Epidermal melanocyte (primary cell): ENCODE results near the gene HMCN2.
A peak's percentile ranks its signal among the peaks of the same experiment; 100 is the strongest.
"Not testable (repeated sequence)": the region's sequence is repeated elsewhere in the genome, so short reads cannot be mapped to it uniquely, and the experiment has no call there.

Experiments used
- DNase-seq: peaks from one replicate; pipeline ENCODE4 v3.0.0; 2011; ENCODE audit warnings: low spot score; ENCODE audit not compliant: insufficient read length

The HMCN2 gene

DNA sequence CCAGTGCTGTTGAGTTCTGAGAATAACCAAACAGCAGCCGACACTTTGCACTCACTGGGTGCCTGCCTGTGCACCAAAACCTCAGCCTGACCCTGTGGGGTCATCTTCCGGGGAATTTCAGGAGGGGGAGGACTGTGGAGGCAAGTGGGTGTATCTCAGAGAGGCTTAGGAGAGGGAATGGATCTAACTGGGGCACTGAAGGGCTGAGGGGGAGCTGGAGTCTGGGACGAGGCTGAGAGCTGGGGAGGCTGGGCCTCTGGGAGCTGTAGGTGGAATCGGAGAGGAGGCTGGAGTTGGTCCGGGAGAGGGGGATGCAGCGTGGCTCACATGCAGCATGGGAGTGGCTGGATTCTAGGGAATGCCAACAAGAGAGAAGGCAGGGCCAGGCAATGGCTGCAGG, 164.3 kb downstream of the HMCN2 start:
- DNase-seq, result no peak

DNA sequence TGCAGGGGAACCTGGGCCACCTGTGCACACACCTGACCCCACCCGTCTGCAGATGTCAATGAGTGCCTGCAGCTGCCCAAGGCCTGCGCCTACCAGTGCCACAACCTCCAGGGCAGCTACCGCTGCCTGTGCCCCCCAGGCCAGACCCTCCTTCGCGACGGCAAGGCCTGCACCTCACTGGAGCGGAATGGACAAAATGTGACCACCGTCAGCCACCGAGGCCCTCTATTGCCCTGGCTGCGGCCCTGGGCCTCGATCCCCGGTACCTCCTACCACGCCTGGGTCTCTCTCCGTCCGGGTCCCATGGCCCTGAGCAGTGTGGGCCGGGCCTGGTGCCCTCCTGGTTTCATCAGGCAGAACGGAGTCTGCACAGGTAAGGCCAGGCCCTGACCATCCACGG, 164.7 kb downstream of the HMCN2 start:
- no peak for DNase-seq

DNA sequence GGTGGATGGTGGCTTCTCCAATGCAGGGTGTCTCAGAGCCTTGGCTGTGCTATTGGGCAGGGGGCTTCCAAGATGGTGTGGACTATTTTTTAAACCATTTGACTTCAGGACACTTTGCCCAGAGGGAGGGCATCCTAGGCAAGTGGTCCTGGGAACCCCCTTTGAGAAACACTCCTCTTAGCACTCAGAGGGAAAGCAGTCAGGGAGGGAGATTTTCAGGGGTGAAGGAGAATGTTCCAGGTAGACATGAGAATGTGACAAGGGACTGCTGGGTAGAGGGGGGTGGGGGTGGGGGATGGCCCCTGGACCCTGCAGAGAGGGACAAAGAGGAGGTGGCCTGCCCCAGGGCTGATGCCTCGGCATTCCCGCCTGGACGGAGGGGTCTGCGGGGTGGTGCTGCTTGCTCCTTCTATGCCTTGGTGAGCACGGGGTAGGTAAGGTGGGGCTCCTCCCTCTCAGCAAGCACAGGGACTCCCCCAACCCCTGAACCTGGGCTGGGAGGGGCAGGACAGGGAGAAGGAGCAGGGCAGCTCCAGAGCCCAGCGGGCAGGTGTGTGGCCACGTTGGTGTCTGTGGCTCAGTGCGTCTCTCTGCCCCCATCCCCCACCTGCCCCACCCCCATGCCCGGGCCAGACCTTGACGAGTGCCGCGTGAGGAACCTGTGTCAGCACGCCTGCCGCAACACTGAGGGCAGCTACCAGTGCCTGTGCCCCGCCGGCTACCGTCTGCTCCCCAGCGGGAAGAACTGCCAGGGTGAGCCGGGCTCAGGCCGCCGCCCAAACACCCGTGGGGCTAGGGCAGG, 165.4 kb downstream of the HMCN2 start:
- DNase-seq, result no peak

DNA sequence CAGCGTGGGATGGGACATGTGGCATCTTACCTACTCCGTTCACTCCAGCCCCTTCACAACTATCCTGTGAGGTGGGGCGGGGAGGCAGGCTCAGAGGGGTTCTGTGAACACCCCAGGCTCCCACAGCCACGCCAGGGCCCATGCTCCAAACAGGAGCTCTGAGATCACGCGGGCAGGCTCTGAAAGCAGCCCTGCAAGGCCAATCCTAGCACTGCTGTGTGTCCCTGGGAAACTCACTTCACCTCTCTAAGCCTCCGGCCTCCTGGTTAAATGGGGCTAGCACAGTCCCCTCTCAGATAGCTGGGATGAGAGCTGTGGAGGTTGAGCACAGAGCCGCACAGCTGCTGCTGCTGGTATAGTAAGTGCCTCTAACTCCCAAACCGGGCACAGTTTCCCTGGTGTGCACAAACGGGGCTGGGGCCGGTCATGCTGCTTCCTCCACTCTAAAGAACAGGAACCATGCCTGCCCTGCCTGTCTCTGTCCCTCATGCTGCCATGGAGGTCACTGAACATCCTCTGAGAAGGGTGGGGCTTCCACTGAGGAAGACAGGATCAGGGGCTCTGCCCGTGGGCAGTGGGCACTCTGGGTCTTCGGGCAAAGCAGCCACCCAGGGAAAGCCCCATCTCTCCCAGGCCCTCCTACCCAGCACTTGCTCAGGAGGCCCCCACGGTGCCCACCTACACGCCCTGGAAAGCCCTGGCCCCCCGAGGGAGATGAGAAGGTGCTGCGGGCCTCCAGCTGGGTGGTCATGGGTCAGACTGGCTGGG, 166.2 kb downstream of the HMCN2 start:
- DNase-seq, result no peak

DNA sequence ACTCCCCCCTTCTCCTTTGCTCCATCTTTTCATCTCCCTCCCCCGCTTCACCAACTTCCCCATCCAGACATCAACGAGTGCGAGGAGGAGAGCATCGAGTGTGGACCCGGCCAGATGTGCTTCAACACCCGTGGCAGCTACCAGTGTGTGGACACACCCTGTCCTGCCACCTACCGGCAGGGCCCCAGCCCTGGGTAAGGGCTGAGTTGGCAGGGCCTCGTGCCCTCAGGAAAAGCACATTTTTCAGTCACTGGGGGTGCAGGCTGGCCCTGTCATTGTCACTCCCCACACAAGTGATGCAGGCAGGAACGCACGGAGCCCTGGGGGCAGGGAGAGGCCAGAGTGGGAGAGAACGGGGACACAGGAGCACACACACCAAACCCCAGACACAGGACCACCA, 166.8 kb downstream of the HMCN2 start:
- no peak for DNase-seq

DNA sequence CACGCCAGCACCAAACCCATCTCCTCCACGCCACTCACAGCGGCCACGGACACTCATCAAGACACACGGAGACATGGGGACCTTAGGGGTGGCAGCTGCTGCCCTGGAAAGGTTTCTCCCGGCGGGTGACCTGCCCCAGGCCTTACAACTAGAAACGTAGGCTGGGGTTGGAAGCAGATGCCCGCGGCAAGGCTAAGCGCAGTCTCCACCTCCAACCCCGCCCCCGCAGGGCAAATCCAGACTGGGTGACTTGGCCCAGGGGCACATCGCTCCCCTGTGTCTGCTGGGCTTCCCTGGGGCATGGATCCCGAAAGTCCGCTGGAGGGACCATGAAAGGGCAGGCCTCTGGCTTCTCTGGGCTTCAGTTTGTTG, 167.2 kb downstream of the HMCN2 start:
- DNase-seq, result no peak

DNA sequence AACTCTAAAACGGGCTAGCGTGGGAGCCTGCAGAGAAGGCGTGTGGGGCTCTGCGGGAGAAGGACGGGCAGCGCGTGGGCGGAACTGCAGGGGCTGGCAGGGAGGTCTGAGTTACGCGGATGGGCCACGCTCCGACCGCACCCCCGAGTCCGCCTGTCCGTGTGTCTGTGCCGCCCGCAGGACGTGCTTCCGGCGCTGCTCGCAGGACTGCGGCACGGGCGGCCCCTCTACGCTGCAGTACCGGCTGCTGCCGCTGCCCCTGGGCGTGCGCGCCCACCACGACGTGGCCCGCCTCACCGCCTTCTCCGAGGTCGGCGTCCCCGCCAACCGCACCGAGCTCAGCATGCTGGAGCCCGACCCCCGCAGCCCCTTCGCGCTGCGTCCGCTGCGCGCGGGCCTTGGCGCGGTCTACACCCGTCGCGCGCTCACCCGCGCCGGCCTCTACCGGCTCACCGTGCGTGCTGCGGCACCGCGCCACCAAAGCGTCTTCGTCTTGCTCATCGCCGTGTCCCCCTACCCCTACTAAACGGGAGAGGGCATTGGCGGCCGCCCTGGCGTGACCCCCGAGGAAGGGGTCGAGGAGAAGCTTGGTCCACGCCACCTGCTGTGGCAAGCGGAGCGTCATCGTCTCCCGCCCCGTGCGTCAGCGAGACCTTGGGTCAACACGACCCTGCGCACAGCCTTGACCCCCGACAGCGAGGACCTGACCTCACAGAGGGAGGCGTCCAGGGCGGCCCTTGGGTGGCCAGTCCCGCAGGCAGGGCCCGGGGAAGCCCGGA, 167.8 kb downstream of the HMCN2 start:
- peak; percentile 66 for DNase-seq

DNA sequence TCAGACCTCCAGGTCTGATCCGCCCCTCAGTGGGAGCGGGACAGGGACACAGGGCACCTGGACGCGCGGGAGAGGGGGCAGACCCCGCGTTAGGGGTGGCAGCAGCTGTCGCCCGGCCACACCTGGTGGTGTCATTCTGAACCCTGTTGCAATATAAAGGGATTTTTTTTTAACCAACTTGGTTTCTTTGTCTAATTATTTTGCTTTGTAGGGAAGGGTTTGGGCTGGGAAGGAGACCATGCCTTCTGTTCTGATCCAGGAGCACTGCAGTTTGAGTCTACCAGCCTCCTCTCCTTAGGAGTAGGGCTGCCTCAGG, 168.3 kb downstream of the HMCN2 start:
- no peak for DNase-seq

DNA sequence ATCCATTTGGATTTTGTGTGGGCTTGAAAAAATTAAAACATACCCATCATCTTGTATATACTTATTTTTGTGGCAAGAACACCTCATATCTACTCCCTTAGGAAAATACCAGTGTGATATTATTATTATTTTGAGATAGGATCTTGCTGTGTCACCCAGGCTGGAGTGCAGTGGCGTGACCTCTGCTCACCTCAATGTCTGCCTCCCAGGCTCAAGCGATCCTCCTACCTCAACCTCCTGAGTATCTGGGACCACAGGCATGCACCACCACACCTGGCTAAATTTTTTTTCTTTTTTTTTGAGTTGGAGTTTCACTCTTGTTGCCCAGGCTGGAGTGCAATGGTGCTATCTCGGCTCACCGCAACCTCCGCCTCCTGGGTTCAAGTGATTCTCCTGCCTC, 169.1 kb downstream of the HMCN2 start:
- not testable (repeated sequence) for DNase-seq

DNA sequence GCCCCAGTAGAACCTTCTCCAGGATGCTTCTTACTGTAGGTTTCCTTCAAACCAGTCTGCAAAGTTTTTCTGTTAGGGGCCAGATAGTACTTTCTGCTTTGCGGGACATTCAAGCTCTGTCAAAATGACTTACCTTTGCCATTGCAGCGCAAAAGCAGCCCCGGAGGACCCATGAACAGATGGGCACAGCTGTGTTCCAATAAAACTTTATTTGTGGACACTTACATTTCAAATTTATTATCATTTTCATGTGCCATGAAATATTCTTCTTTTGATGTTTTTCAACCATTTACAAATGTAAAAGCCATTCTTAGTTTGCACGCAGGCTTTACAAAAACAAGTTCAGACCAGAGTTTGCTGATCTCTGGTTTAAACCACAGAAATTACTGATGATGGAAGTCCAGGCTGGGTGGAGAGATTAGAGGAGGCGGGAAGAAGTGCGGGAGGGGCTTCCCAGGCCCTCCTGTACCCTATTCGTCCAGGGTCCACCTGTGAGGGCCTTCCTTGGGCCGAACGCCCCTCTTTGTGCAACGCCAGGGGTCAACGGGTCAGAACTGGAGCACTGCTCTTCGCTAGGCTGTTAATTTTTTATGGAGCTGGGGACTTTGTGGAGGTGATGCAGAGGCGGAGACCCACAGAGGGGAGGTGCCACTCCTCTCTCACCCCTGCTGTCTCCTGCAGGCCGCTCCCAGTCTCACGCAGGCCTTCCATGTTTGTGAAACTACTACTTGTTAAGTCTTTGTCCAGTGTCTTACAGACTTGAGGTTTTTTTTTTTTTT, 171.6 kb downstream of the HMCN2 start:
- no peak for DNase-seq

DNA sequence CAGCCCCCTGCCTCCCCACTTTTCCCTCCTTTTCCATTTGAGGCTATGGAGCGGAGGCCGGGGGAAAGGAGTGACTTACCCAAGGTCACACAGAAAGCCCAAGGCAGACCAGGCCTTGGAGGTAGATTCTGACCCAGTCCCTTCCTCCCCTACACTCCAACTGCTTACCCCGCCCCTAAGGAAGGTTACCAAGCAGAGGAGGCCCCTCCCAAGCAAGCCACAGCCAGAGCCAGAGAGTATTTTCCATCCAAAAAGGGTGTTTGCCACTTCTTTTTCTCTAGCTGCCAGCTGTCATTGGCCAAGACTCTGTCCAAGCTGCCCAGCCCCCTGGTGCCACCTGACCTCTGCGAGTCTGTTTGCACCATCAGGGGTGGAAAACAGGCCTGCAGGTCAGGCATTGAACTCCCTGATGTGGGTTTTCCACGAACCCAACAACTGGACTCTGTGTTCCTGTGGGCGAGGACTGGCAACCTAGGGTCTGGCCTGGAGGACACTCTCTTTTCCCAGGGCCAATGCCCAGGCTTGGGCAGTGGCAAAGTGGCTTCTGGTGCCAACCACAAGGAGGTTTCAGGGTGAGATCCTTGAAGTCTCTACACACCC, 172.9 kb downstream of the HMCN2 start:
- DNase-seq, result no peak

DNA sequence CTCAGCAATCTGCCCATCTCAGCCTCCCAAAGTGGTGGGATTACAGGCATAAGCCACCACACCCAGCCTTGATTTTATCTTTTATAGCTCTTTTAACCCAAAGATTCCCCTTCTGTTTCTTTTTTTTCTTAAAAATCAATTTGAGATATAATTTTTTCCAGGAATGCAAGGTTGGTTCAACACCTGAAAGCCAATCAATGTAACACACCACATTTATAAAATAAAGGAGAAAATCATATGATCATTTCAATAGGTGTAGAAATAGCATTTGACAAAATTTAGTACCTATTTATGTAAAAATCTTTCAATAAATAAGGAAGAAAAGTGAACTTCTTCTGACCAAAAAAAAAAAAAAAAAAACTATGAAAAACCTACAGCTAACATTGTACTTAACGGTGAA, 175.5 kb downstream of the HMCN2 start:
- DNase-seq, result no peak

DNA sequence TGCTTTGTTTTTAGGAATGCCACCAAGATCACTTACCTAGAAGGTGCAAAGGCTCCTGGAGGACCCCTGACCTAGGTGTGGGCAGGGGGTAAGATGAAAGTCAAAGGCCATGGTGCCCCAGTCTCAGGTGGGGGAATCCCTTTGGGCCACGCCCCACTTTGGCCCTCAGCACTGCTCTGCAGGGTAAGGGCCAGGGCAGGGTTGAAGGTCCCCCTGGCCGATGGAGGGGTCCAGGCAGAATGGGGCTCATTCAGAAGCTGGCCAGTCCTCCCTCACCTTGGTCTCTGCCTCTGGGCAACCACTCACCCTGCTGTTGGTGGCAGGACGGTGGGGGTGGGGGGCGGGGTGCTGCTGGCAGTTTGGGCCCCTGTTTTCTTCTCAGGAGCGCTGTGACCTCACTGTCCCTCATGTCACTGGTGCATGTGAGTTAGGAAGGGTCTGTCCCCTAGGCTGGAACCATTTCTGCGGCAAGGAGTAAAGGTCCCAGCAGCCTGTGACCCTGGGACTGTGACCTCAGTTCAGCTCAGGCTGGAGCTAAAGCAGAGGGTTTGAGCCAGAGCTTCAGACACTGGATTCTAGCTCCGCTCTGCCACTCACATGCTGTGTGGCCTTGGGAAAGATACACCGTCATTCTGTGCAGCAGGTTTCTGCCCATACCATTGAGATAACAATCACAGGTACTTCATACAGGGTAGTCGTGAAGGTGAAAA, 177.3 kb downstream of the HMCN2 start:
- no peak for DNase-seq

DNA sequence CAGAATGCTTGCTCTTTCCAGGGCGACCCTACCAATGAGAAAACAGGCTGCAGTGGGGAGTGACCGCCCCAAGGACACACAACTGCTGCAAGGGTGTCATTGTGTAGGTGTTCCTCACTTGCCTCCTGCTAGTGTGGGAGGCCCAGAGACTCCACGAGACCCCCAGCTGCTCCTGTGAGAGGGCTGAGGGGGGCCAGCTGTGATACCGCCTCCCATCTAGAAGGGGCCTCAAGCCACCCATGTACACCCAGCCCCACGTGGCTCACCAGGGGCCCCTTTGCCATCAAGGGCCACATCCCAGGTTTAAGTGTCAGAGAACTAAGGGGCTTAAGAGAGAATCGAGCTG, 177.9 kb downstream of the HMCN2 start:
- no peak for DNase-seq

DNA sequence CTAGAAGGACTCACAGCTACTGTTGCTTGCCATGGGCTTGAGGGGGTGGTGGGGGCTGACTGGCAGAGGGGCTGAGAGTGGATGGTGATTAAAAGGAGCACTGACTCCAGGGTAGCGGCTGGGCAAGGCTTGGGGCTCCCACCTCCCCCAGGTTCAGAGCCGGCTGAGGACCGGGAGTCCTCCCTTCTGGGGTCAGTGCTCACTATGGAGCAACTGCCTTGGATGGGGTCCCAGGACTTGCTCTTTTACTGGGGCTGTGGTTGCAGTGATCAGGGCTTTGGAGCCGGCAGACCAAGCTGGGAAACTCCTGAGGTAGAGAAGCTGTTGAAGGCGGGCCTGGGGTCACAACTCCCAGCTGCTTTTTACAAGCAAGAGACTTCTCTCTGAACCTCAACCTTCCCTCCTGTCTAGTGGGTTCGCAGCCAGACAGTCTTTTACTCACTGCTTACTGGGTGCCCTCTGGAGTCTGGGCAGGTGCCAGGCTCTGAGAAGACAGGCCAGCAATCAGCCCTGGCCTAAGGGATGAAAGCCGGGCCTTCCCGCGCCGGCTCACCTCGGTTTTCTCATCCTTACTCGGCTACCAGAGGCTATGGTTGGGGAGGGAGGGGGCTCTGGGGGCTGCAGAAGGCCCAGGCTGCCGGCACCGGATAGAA, 178.4 kb downstream of the HMCN2 start:
- DNase-seq, result no peak

DNA sequence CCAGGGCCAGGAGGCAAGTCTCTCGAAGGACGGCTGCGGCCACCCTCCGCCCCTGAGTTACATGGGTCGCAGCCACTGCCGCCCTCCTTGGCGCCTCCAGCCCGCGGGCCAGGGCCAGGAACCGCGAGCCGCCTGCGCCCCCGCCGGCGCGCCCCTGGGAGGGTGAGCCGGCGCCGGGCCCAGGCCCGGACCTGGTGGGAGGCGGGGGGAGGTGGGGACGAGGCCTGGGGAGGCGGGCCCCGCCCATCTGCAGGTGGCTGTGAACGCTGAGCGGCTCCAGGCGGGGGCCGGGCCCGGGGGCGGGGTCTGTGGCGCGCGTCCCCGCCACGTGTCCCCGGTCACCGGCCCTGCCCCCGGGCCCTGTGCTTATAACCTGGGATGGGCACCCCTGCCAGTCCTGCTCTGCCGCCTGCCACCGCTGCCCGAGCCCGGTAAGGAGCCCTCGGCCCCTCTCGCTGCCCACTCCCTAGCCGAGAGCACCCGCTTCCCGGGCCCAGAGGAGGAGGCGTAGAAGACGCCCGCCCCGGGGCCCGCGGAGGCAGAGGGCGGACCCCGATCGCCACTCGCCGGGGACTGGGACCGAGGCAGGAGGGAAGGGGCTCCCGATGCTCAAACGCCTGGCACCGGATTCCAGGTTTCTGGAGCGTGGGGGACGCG, 179.1 kb downstream of the HMCN2 start, which contains the start of gene ASS1:
Gene ASS1, plus strand, starts transcription at position 397 of the 657 bp plus-strand sequence. CDS start 7,268 bp downstream, outside the sequence.
- DNase-seq, result peak; percentile 62

DNA sequence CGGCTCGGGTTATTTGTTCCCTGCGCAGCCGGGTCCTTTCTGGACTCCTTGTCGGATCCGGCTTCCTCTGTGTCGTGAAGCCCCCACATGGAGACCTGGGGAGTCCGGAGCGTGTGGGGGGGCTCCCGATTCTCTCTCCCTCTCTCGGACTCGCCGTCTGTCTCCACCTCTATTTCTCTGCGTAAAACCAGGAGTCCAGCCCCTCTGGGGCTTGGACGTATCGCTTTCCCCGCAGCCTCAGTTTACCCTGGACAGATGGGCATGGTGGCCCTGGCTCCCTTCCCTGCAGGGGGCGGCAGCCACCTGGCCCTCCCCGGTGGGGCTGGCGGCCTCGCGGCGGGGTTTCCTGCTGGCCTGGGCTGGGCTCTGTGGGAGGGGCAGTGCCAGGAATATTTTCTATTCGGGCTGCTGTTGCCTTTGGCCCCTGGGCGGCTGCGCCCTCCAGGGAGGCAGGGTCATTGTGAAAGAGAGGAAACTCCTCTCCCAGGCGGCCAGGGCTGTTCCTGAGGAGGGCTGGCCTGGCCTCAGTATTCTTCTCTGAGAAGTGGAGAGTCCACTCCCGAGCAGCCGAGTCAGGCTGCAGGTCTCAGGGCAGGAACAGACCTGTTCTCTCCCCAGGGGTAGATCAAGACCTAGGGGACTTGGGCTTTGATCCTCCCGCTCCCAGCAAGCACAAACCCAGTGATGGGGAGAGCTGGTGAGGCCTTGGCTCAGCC, 179.9 kb downstream of the HMCN2 start:
- no peak for DNase-seq

DNA sequence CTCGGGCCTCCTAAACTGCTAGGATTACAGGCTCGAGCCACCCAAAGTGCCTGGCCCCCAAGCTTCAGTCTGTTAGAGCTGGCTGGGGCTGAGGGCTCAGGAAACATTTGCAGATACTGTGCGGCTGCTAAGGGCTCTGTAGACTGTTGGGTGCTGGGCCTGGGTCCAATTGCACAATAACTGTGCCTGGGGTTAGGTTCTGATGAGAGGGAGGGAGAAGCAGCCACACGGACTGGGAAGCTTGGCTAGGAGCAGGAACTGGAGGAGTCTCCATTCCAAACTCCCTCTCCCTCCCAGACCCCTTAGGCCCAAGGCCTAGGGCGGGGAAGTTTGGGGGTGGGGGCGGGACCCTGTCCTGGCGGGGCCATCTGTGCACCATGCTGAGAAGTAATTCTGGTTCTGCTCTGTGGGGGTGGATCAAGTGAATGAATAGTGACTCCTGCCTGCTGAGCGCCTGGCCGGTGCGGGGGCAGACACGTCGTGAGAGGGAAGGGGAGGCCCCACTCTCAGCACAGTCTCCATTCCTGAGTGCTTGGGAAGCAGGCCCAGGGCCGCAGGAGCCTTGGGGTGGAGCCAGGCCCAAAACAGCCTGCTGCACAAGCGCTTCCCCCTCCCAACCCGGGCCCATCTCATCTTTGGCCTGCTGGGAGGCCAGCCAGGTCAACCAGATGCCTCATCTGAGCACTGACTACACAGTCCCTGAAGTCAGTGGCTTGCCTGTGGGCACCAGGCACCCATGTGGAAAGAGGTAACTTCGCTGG, 180.7 kb downstream of the HMCN2 start:
- DNase-seq, result peak; percentile 48
